Activated CD4-positive, alpha-beta T cell treated with anti-CD3 and anti-CD28 coated beads, Interleukin-10, Interleukin-2, amounts not matched to agents 100 ng/mL and 50 ng/mL, durations not matched to agents 16 hours and 8 hours (primary cell): Measurements from ENCODE around the gene RGS8.
"Not testable (repeated sequence)": the region's sequence is repeated elsewhere in the genome, so short reads cannot be mapped to it uniquely, and the experiment has no call there.

Source experiments
- DNase-seq: peaks from one replicate; pipeline ENCODE4 v3.0.0-alpha.2; 2020

Gene RGS8

GRCh38 chr1:182700351-182700709 is 15.9 kb upstream of the RGS8 start:
- no peak for DNase-seq

GRCh38 chr1:182699393-182700350 is 15.3 kb upstream of the RGS8 start:
- DNase-seq: no peak

GRCh38 chr1:182698971-182699370 is 14.6 kb upstream of the RGS8 start:
- DNase-seq: no peak

GRCh38 chr1:182693139-182693538 is 8.8 kb upstream of the RGS8 start:
- DNase-seq: not testable (repeated sequence)

GRCh38 chr1:182690886-182691443 is 6.6 kb upstream of the RGS8 start:
- DNase-seq: no peak

- DNase-seq: no peak
Measured at GRCh38 chr1:182688436-182689205, 4.2 kb upstream of the RGS8 start.

GRCh38 chr1:182687361-182687760 is 3.0 kb upstream of the RGS8 start:
- DNase-seq: no peak

- DNase-seq: no peak
Measured at GRCh38 chr1:182686446-182686845, 2.1 kb upstream of the RGS8 start.

GRCh38 chr1:182685215-182685614 is 828 bp upstream of the RGS8 start:
- no peak for DNase-seq

GRCh38 chr1:182682898-182683501 is 1.4 kb downstream of the RGS8 start:
- no peak for DNase-seq

- no peak for DNase-seq
Measured at GRCh38 chr1:182682406-182682805, 2.0 kb downstream of the RGS8 start.

GRCh38 chr1:182681568-182681912 is 2.8 kb downstream of the RGS8 start:
- DNase-seq: no peak

GRCh38 chr1:182680901-182681567 is 3.4 kb downstream of the RGS8 start:
- peak; percentile 60 for DNase-seq

- no peak for DNase-seq
Measured at GRCh38 chr1:182680408-182680807, 4.0 kb downstream of the RGS8 start.

GRCh38 chr1:182679684-182680083 is 4.7 kb downstream of the RGS8 start:
- no peak for DNase-seq

- no peak for DNase-seq
Measured at GRCh38 chr1:182677397-182678098, 6.8 kb downstream of the RGS8 start.

- no peak for DNase-seq
Measured at GRCh38 chr1:182676274-182676673, 8.1 kb downstream of the RGS8 start.

- DNase-seq: no peak
Measured at GRCh38 chr1:182674346-182675246, 9.8 kb downstream of the RGS8 start.

- no peak for DNase-seq
Measured at GRCh38 chr1:182672487-182672836, 11.9 kb downstream of the RGS8 start.

GRCh38 chr1:182671750-182672486 is 12.5 kb downstream of the RGS8 start:
- DNase-seq: no peak
